ENCODE data around the gene POTEE. TPM values are rescaled to one million over a fixed set of nuclear protein-coding genes. Genes with fewer than 3 reads are reported as not detected.
"Not testable (repeated sequence)": the region's sequence is repeated elsewhere in the genome, so short reads cannot be mapped to it uniquely, and the experiment has no call there.

POTEE gene
- not detected for total RNA-seq

DNA sequence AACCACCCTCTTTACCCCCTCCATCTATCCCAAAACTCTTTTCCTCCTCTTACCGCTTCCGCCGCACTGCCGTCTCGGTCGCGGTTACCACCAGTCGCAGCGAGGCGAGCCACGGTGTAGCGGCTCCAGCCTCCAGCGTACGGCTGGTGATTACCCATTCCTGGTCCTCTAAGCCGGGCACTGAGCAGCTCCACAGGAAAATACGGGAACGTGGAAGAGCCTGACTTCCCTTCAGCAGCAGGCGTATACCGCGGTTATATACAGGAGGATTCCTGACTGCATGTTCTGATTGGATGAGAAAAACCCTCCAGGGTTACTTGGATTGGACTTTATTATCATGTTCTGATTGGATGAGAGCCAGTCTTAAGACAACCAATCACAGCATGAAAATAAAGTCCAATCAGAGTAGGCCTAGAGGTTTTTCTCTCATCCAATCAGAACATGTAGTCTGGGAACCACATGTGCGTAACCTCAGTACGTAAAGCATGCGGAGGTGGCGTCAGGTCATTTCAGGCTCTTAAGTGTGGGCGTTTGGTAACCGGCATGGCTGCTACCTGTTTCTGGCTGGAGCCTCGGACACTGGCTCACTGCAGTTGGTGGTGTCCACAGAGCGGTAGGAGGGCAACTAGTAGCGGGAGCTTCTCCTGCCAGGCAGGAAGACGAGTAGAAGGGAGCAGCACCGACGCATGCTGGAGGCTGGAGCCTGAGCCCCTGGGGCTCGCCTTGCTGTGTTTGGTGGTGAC is at the start of gene POTEE:
Gene POTEE, plus strand, starts transcription at position 507 of the 743 bp plus-strand sequence. CDS start 8,867 bp downstream, outside the sequence.
- not testable (repeated sequence) for FAIRE-seq; DNase-seq (ENCODE audit: low spot score in 2 of 2)

- not testable (repeated sequence) for FAIRE-seq; DNase-seq (ENCODE audit: low spot score in 2 of 2)
Measured at GRCh38 chr2:131165562-131165961, 43.8 kb upstream of the POTEE start.

- FAIRE-seq, result no peak
- DNase-seq (ENCODE audit: low spot score in 2 of 2), result no peak
Measured at GRCh38 chr2:131168538-131168937, 40.8 kb upstream of the POTEE start.

DNA sequence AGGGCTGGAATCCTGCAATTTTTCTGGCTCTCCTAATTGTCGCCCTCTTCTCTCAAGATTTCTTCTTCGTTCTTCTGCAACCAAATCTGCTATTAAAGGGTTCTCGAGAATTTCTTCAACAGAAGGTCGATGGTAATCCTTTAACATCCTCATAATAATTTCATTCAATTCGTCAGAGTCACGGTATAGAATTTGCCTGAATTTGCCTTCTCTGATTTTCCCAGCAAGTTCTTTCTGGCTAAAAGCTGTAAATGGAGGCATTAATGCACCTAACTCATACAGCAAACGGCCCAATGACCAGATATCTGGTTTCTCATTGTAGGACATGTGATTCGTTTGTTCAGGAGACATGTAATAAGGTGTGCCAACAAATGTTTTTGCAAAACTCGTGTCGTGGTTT is 31.3 kb upstream of the POTEE start:
- not testable (repeated sequence) for FAIRE-seq; DNase-seq (ENCODE audit: low spot score in 2 of 2)

DNA sequence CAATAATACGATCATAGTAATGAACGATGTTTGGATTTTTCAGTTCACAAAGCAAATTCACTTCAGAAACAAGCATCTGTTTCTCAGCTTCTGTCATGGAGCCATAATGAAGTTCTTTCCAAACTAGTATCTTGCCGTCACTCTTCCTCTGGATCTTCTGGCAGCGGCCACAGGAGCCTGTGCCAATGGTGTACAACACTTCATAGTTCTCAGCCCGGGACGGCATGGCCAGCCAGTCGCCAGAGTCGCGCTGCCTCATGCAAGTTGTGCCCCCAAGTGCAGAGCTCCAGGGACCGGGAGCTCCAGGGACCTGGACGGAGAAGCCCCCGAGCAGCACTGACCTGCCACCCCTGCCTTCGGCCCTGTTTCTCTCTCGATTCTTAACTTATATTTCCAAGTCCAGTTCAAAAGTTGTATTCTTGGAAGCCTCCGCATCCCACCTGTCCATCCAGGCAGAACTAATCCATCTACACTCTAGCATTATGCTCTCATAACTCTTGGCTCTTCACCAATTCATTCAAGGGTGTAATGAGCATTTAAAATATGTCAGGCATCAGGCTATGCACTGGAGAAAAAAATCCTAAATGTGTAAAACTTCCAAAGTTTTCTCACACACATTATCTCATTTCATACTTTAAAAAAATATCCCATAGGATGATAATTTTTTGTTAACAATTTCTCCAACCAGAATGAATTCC is 30.5 kb upstream of the POTEE start:
- DNase-seq (ENCODE audit: low spot score in 2 of 2); FAIRE-seq: not testable (repeated sequence)

GRCh38 chr2:131181451-131181850 is 27.9 kb upstream of the POTEE start:
- FAIRE-seq; DNase-seq (ENCODE audit: low spot score in 2 of 2): not testable (repeated sequence)

DNA sequence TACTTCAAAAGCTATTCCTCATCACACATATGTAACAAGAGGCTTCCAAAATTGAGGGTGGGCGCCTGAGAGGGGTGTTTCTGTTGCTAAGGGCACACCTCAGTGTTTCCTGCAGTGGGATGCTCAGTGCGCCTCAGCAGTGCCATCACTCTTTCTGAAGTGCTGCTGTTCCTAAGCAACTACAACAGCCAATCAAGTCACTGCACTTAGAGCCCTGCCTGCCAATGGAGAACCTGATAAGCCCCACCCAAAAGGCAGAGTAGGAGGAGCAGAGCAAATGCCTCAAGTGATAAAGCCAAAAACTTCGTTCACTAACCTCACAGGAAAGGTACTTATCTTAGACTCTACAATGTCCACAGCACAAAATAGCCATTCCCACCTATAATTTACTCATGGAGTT is 15.9 kb upstream of the POTEE start:
- not testable (repeated sequence) for DNase-seq (ENCODE audit: low spot score in 2 of 2); FAIRE-seq

- not testable (repeated sequence) for FAIRE-seq; DNase-seq (ENCODE audit: low spot score in 2 of 2)
Measured at GRCh38 chr2:131196186-131196585, 13.2 kb upstream of the POTEE start.

- FAIRE-seq (no peak), DNase-seq (ENCODE audit: low spot score in 2 of 2) (no peak)
Measured at GRCh38 chr2:131201098-131201497, 8.2 kb upstream of the POTEE start.

DNA sequence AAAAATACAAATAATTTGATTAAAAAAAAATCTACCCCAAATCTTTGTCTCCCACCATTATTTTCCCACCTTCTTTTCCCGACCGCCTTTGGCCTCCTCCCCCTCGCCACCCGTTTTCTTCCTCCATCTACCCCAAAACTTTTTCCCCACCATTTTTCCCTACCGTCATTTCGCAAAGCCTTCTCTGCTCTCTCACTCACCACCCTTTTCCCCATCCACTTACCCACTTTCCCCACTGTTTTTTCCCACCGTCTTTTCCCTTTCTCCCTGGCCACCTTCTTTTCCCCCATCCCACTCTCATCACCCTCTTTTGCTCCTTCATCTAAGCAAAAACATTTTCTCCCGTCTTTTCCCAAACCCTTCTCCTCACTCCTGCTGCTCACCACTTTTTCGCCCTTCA is 1.5 kb upstream of the POTEE start:
- FAIRE-seq; DNase-seq (ENCODE audit: low spot score in 2 of 2): not testable (repeated sequence)

DNA sequence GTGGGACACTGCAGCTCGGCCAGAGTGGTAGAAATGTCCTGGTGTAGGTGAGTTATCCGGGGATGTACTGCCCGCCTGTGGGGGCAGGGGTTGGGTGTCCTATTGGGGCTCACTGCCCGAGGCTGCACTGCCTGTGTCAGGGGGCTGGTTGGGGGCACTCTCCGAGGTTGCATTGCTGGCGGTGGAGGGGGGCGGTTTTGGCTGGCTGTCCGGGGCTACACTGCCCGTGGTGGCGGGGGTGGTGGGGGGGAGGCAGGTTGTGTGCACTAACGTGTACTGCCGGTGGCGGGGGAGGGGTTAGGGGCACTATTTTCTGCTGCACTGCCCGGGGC is 403 bp downstream of the POTEE start:
- FAIRE-seq; DNase-seq (ENCODE audit: low spot score in 2 of 2): not testable (repeated sequence)

GRCh38 chr2:131210434-131211211 is 1.3 kb downstream of the POTEE start:
- not testable (repeated sequence) for DNase-seq (ENCODE audit: low spot score in 2 of 2); FAIRE-seq

DNA sequence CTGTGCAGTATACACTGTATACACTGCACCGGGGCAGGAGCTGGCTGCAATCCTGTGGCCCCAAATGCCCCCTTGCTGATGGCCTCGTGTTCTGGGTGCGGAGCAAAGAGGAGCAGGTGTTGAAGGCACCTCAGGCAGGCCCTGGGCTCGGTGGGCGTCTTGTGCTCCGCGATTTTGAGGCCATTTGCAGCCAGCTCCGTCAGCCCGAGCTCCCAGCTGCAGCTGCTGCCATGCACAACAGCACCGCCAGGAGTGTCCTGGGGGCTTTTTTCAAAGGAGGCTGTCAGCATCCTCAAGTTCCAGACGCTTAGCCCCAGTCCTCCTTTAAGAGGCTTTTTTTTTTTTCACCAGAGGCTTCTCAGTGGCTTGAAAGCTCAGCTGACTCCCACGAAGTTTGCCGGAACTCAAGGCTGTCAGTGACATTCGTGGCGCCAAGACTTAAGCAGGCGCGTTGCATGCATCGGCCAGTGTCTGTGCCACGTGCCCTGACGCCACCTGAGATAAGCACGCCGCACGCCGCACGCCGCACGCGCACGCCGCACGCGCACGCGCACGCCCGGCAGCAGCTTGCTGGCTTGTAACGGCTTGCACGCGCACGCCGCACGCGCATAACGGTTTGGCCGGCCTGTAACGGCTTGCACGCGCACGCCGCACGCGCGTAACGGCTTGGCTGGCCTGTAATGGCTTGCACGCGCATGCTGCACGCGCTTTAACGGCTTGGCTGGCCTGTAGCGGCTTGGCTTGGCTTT is 8.1 kb downstream of the POTEE start:
- DNase-seq (ENCODE audit: low spot score in 2 of 2); FAIRE-seq: not testable (repeated sequence)

DNA sequence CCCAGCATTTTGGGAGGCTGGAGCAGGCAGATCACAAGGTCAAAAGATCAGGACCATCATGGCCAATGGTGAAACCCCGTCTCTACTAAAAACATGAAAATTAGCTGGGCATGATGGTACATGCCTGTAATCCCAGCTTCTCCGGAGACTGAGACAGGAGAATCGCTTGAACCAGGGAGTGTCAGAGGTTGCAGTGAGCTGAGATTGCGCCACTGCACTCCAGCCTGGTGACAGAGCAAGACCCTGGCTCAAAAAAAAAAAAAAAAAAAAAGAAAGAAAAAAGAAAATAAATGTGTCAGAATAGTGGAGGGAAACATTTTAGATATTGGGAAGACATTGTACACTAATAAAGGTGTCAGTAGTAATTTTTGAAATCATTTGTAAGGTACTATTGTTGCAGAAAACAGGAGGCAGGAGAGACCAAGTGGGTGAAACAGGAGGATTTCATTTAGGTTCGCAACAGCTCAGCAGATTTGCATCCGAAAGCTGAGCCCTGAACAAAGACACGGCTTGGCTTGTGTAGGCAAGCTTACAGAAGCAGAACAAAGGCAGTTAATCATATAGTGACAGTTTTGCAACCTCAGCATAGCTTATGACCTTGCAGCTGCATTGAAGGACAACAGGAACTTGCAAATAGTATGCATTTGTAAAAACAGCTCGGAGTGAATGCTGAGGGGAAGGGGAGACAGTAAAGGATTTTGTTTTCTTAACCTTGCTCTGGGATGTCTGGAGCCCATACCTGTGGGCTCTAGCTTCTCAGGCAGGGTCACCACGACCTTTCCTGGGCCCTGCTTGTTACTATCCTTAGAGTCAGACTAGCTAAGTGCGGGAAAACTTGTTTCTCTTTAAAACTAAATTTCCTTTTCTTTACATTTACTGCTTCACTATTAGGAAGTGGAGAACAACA is 26.5 kb downstream of the POTEE start:
- FAIRE-seq; DNase-seq (ENCODE audit: low spot score in 2 of 2): not testable (repeated sequence)

Small RNAs within 50 kb of the gene (small RNA-seq; reads per million reads assigned to genes)
- gene AC009477.1 (not detected), gene RNU6-127P (not detected)

Other genes with a start within 250 kb of the POTEE start
- gene FAM168B, start 116.1 kb upstream of the POTEE start, total RNA-seq, result 159 TPM
- gene PLEKHB2, start 104.2 kb upstream of the POTEE start, total RNA-seq, result 114 TPM
- 1.6 TPM for gene RAB6D, start 154.6 kb downstream of the POTEE start, total RNA-seq